ENCODE data around the gene LBHD2.

LBHD2 gene

DNA sequence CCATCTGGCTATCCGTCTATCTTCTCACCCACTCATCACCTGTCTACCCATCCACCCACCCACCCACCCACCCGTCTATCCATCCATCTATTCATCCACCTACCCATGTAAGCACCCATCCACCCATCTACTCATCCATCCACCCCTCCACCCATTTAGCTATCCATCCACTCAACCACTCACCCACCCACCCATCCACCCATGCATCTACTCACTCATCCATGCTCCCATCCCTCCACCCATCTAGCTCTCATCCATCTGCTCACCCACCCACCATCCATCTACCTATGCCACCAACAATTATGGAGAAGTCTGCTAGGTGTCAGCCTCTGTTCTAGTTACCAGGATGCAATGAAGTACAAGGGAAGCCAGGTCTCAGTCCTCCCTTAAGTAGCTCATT, 50.4 kb downstream of the LBHD2 start:
- peaks cover 0 to 15% (median 0%) of the 10 kb centered on the region in 5 experiments for H3K27me3 ChIP-seq (replicated peaks in 2 of 5; ENCODE audit: control insufficient read depth in 4 of 5, insufficient read depth in 5 of 5, low read length in 4 of 5)
- no peak overlapping the region for H3K4me3 ChIP-seq (ENCODE audit: control insufficient read depth in 1 of 7, extremely low read depth in 1 of 7, insufficient read depth in 4 of 7, low read depth in 2 of 7, low read length in 6 of 7)
- ChIA-PET CTCF (interaction anchor here (1.2 to 13.8 kb wide), 2 partner anchors 9 to 33 kb away, joined by 3 to 179 read pairs; no protein-coding TSS in a partner anchor), POLR2A (no interaction called here)
- peaks cover 0 to 14% (median 5%) of the 10 kb centered on the region in 4 experiments for H3K4me1 ChIP-seq (ENCODE audit: control extremely low read depth in 1 of 4, control insufficient read depth in 4 of 4, insufficient read depth in 4 of 4, low read length in 3 of 4)
- 0% methylated on average over 1 of the region's 2 CpGs for WGBS (ENCODE audit: insufficient coverage)
- H3K36me3 ChIP-seq (ENCODE audit: control insufficient read depth in 4 of 4, insufficient read depth in 4 of 4, low read length in 3 of 4): peaks cover 7 to 64% (median 32%) of the 10 kb centered on the region in 4 experiments
- no peaks in the 10 kb centered on the region for H3K9me3 ChIP-seq (ENCODE audit: control extremely low read depth in 1 of 5, control insufficient read depth in 4 of 5, insufficient read depth in 2 of 5, low read depth in 1 of 5, low read length in 4 of 5)
- no peak overlapping the region for H3K27ac ChIP-seq (ENCODE audit: insufficient read depth in 1 of 2, low read depth in 1 of 2, low read length in 2 of 2, poor library complexity in 1 of 2, severe bottlenecking in 2 of 2)
- no peak for DNase-seq

GRCh38 chr14:103134919-103135318, 50.9 kb downstream of the LBHD2 start:
- POLR2A ChIA-PET: no interaction called here

GRCh38 chr14:103135333-103136260, 51.6 kb downstream of the LBHD2 start:
- no peak overlapping the region for H3K27ac ChIP-seq (ENCODE audit: insufficient read depth in 1 of 2, low read depth in 1 of 2, low read length in 2 of 2, poor library complexity in 1 of 2, severe bottlenecking in 2 of 2)
- POLR2A ChIA-PET: no interaction called here
- H3K4me1 ChIP-seq (ENCODE audit: control extremely low read depth in 1 of 4, control insufficient read depth in 4 of 4, insufficient read depth in 4 of 4, low read length in 3 of 4): peaks cover 0 to 14% (median 6%) of the 10 kb centered on the region in 4 experiments
- no peak overlapping the region for H3K4me3 ChIP-seq (ENCODE audit: control insufficient read depth in 1 of 7, extremely low read depth in 1 of 7, insufficient read depth in 4 of 7, low read depth in 2 of 7, low read length in 6 of 7)
- H3K36me3 ChIP-seq (ENCODE audit: control insufficient read depth in 4 of 4, insufficient read depth in 4 of 4, low read length in 3 of 4): peaks cover 7 to 52% (median 28%) of the 10 kb centered on the region in 4 experiments
- DNase-seq: no peak
- no peaks in the 10 kb centered on the region for H3K9me3 ChIP-seq (ENCODE audit: control extremely low read depth in 1 of 5, control insufficient read depth in 4 of 5, insufficient read depth in 2 of 5, low read depth in 1 of 5, low read length in 4 of 5)
- H3K27me3 ChIP-seq (replicated peaks in 2 of 5; ENCODE audit: control insufficient read depth in 4 of 5, insufficient read depth in 5 of 5, low read length in 4 of 5): peaks cover 0 to 21% (median 0%) of the 10 kb centered on the region in 5 experiments
- WGBS (ENCODE audit: insufficient coverage): over 99% methylated on average over 20 of the region's 26 CpGs
- CTCF ChIA-PET: interaction anchor here (13.8 kb wide), 1 partner anchor 35 kb away, joined by 179 read pairs; no protein-coding TSS in a partner anchor

More at GRCh38 chr14:103134919-103135318, 50.9 kb downstream of the LBHD2 start:
- Histone ChIP-seq H3K9me3 (ENCODE audit: control extremely low read depth in 1 of 5, control insufficient read depth in 4 of 5, insufficient read depth in 2 of 5, low read depth in 1 of 5, low read length in 4 of 5) (no peaks in the 10 kb centered on the region), H3K4me1 (ENCODE audit: control extremely low read depth in 1 of 4, control insufficient read depth in 4 of 4, insufficient read depth in 4 of 4, low read length in 3 of 4) (peaks cover 0 to 14% (median 5%) of the 10 kb centered on the region in 4 experiments), H3K36me3 (ENCODE audit: control insufficient read depth in 4 of 4, insufficient read depth in 4 of 4, low read length in 3 of 4) (peaks cover 7 to 59% (median 30%) of the 10 kb centered on the region in 4 experiments), H3K27me3 (replicated peaks in 2 of 5; ENCODE audit: control insufficient read depth in 4 of 5, insufficient read depth in 5 of 5, low read length in 4 of 5) (peaks cover 0 to 18% (median 0%) of the 10 kb centered on the region in 5 experiments), H3K27ac (ENCODE audit: insufficient read depth in 1 of 2, low read depth in 1 of 2, low read length in 2 of 2, poor library complexity in 1 of 2, severe bottlenecking in 2 of 2) (no peak overlapping the region), H3K4me3 (ENCODE audit: control insufficient read depth in 1 of 7, extremely low read depth in 1 of 7, insufficient read depth in 4 of 7, low read depth in 2 of 7, low read length in 6 of 7) (no peak overlapping the region)
- no peak for DNase-seq
- CTCF ChIA-PET: interaction anchor here (1.2 to 13.8 kb wide), 2 partner anchors 10 to 34 kb away, joined by 3 to 179 read pairs; no protein-coding TSS in a partner anchor
- 98% methylated on average over 14 of the region's 14 CpGs for WGBS (ENCODE audit: insufficient coverage)

DNA sequence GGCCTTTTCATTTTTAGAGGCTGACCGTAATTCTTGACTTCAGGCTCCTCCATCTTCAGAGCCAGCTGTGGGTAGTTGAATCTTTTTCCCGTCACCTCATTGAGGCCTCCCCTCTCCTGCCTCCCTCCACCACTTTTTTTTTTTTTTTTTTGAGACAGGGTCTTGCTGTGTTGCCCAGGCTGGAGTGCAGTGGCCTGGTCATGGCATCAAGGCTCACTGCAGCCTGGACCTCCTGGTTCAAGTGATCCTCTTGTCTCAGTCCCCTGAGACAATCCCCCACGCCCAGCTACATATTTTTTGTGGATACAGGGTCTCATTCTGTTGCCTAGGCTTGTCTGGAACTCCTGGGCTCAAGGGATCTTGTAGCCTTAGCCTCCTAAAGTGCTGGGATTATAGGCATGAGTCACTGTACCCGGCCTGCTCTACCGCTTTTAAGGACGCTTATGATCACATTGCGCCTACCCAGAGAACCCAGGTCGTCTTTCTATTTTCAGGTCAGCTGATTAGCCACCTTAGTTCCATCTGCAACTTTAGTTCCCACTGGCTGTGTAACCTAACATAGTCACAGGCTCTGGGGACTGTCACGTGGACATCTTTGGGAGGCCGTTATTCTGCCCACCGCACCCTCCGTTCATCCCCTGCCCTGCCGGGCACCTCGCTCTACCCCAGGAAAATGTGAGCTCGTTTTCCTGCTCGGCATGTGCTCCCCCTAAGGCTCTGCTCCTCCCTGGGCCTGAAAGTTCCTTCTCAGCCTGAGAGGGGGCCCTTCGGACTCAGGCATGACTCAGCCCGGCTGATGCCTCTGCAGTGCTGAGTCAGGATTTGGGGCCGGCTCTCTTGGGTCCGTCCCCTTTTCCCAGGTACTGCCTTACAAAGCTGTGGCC, 52.6 kb downstream of the LBHD2 start:
- no peaks in the 10 kb centered on the region for H3K9me3 ChIP-seq (ENCODE audit: control extremely low read depth in 1 of 5, control insufficient read depth in 4 of 5, insufficient read depth in 2 of 5, low read depth in 1 of 5, low read length in 4 of 5)
- peaks cover 7 to 42% (median 25%) of the 10 kb centered on the region in 4 experiments for H3K36me3 ChIP-seq (ENCODE audit: control insufficient read depth in 4 of 4, insufficient read depth in 4 of 4, low read length in 3 of 4)
- DNase-seq: peak; percentile 34 to 59 (median 50)
- peaks cover 0 to 21% (median 0%) of the 10 kb centered on the region in 5 experiments for H3K27me3 ChIP-seq (replicated peaks in 2 of 5; ENCODE audit: control insufficient read depth in 4 of 5, insufficient read depth in 5 of 5, low read length in 4 of 5)
- 44% methylated on average over 16 of the region's 20 CpGs for WGBS (ENCODE audit: insufficient coverage)
- H3K27ac ChIP-seq (ENCODE audit: insufficient read depth in 1 of 2, low read depth in 1 of 2, low read length in 2 of 2, poor library complexity in 1 of 2, severe bottlenecking in 2 of 2): peak overlapping the region in 1 of 2 experiments; percentile 49
- CTCF ChIA-PET: interaction anchor here (0.9 to 13.8 kb wide), 3 partner anchors 12 to 50 kb away, joined by 3 to 179 read pairs (median 4); no protein-coding TSS in a partner anchor
- POLR2A ChIA-PET: interaction anchor here (1.1 kb wide), 1 partner anchor 32 kb away, joined by 7 read pairs; no protein-coding TSS in a partner anchor
- H3K4me1 ChIP-seq (ENCODE audit: control extremely low read depth in 1 of 4, control insufficient read depth in 4 of 4, insufficient read depth in 4 of 4, low read length in 3 of 4): peaks cover 0 to 14% (median 7%) of the 10 kb centered on the region in 4 experiments
- peak overlapping the region in 1 of 7 experiments; percentile 2 for H3K4me3 ChIP-seq (ENCODE audit: control insufficient read depth in 1 of 7, extremely low read depth in 1 of 7, insufficient read depth in 4 of 7, low read depth in 2 of 7, low read length in 6 of 7)

DNA sequence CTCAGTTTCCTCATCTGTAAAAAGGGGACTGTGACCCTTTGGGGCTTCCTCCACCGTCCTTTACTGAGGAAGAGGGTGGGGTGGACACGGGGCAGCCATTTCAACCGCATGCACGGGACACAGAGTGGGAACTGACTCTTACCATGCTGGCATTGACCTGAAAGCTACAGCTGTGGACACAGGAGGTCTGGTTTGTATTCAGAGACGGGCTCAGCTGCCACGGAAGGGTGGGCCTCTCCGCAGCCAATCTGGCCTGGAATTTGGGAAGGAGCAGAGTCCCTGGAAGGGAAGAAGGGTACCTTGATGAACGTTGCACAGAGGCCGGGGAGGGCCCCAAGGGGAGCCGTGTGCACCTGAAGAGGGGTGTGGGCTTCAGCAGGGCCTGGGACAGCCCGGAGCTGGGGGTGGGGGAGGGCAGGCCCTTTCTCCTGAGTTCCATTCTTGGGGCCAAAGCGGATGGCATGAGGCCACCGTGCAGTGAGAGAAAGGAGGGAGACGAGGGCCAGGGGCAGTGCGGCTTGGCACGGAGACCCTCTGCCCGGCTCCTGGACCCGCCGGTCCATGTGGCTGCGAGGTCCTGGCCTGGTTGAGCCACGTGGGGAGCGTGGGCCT, 53.8 kb downstream of the LBHD2 start:
- H3K36me3 ChIP-seq (ENCODE audit: control insufficient read depth in 4 of 4, insufficient read depth in 4 of 4, low read length in 3 of 4): peaks cover 6 to 31% (median 20%) of the 10 kb centered on the region in 4 experiments
- ChIA-PET POLR2A (interaction anchor here (1.1 kb wide), 1 partner anchor 33 kb away, joined by 7 read pairs; no protein-coding TSS in a partner anchor), CTCF (interaction anchor here (0.9 to 13.8 kb wide), 3 partner anchors 14 to 49 kb away, joined by 3 to 179 read pairs (median 4); no protein-coding TSS in a partner anchor)
- DNase-seq: no peak
- no peak overlapping the region for H3K27ac ChIP-seq (ENCODE audit: insufficient read depth in 1 of 2, low read depth in 1 of 2, low read length in 2 of 2, poor library complexity in 1 of 2, severe bottlenecking in 2 of 2)
- no peaks in the 10 kb centered on the region for H3K9me3 ChIP-seq (ENCODE audit: control extremely low read depth in 1 of 5, control insufficient read depth in 4 of 5, insufficient read depth in 2 of 5, low read depth in 1 of 5, low read length in 4 of 5)
- WGBS (ENCODE audit: insufficient coverage): 96% methylated on average over 18 of the region's 22 CpGs
- peaks cover 0 to 32% (median 6%) of the 10 kb centered on the region in 5 experiments for H3K27me3 ChIP-seq (replicated peaks in 2 of 5; ENCODE audit: control insufficient read depth in 4 of 5, insufficient read depth in 5 of 5, low read length in 4 of 5)
- H3K4me1 ChIP-seq (ENCODE audit: control extremely low read depth in 1 of 4, control insufficient read depth in 4 of 4, insufficient read depth in 4 of 4, low read length in 3 of 4): peaks cover 0 to 14% (median 7%) of the 10 kb centered on the region in 4 experiments
- H3K4me3 ChIP-seq (ENCODE audit: control insufficient read depth in 1 of 7, extremely low read depth in 1 of 7, insufficient read depth in 4 of 7, low read depth in 2 of 7, low read length in 6 of 7): no peak overlapping the region
